GM19240 (cell line): ENCODE results near the gene ORAI3.
"Not testable (repeated sequence)": the region's sequence is repeated elsewhere in the genome, so short reads cannot be mapped to it uniquely, and the experiment has no call there.

ENCODE experiments used
- DNase-seq: peaks from one replicate; pipeline ENCODE4 v3.0.0; 2011; ENCODE audit warnings: low spot score; ENCODE audit not compliant: insufficient read length

The ORAI3 gene

DNA sequence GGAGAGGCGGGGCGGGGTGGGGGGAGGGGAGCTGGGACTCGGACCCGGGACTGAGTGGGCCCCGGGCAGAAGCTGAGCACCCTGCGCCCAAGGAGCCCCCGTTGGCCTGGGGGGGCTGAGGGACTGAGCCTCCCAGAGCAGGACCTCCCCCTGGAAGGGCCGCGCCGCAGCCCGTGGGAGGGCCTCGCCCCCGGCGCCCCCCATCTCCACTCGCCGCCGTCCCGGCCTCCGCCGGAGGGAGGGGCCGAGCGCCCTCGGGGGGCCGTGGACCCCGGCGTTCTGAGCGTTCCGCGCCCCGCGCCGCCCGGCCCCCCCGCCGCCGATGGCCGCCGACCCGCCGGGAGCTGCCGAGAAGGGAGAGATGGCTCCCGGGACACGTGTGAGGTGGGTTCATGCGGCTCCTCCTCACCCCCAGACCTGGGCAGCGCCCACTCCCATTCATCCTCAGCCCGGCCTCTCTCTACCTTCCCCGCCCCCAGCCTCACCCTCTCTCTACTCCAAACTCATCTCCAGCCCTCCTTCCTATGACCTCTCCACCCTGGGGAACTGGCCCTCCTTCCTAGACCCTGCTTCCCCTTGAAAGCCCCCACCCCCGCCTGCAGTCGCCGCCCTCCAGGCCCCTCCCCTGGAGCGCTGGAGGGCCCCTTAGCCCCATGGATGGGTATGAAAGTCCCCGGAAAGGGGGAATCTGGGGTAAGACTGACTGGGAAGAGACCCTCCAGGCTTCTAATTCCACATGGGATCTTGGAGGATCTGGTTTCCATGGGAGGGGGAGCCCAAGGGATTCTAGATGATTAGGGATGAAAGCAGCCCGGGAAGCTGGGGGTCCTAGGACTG lies 24.6 kb upstream of the ORAI3 start:
- DNase-seq, result no peak

DNA sequence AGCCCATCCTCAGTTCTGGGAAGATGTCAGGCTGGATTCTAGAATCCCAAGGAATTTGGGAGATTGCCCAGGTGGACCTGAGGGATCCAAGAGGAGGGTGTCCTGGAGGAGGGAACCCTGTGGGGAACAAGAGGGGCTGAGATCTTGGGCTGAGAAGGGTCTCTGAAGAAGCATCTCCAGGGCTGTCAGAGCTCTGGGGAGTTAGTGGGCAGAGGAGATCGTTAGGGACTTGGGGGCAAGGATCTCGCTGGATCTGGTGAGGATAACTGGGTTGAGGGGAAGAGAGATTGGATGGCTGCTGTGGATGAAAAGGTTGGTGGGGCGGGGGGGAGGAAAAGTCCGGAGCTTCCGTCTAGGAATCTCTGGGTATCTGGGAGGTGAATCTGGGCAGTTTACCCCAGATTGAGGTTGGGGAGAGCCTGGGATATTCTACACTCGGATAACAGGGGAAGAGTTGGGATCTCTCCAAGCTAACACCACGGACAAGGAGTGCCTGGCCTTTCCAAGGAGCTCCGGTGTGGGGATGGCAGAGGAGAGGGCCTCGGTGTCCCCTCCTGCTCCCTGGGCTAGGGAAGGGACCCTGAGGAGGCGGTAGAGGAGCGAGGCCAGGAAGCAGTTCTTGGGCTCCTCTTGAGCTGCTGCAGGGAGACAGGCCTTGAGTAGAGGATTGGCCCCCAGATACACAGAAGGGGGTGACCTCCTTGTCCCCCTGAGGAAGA lies 23.8 kb upstream of the ORAI3 start:
- DNase-seq, result no peak

DNA sequence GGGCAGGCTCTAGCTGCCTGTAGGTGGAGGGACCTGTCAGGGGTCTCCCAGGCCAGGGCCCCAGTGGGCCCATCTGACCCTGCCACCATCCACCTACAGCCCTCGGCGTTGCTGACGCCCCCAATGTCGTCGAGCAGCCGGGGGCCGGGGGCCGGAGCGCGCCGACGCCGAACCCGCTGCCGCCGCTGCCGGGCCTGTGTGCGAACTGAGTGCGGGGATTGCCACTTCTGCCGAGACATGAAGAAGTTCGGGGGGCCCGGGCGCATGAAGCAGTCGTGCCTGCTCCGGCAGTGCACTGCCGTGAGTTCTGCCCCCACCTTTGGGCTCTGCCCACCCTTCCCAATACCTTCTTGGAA lies 23.3 kb upstream of the ORAI3 start:
- DNase-seq, result no peak

DNA sequence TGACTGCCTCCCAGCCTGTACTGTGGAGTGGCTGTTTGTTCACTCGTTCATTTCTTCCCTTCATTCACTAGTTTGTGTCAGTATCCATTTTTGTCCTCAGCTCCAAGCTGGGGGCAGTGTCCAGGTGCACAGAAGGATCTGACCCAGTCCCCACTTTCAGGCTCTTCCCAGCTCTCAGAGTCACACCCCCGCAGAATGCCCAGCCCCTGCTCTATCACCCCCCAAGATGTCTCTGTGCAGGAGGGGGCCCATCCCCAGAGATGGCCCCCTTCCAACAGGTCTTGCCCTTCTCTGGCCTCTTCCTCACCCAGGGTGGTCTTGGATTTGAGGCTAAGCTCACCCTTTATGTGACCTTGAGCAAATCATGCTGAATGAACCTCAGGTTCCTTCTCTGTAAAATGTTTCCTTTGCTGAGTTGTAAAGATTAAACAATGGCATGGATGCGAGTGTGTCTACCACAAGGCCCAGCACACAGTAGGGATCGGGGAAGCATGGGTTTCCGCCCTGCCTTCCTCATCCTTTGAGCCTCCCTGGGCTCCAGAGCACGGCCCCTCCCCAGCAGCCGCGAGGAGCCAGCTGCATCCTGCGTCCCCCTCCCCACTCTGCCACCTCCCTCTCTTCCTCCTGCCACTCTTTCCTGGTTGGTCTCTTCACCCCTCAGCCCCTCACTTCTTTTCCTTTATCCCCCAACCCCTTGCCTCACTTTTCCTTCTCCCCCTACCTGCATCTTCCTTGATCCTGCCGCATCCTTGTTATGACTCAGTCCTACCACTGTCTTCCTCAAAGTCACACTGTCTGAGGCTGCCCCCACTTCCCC lies 22.7 kb upstream of the ORAI3 start:
- no peak for DNase-seq

DNA sequence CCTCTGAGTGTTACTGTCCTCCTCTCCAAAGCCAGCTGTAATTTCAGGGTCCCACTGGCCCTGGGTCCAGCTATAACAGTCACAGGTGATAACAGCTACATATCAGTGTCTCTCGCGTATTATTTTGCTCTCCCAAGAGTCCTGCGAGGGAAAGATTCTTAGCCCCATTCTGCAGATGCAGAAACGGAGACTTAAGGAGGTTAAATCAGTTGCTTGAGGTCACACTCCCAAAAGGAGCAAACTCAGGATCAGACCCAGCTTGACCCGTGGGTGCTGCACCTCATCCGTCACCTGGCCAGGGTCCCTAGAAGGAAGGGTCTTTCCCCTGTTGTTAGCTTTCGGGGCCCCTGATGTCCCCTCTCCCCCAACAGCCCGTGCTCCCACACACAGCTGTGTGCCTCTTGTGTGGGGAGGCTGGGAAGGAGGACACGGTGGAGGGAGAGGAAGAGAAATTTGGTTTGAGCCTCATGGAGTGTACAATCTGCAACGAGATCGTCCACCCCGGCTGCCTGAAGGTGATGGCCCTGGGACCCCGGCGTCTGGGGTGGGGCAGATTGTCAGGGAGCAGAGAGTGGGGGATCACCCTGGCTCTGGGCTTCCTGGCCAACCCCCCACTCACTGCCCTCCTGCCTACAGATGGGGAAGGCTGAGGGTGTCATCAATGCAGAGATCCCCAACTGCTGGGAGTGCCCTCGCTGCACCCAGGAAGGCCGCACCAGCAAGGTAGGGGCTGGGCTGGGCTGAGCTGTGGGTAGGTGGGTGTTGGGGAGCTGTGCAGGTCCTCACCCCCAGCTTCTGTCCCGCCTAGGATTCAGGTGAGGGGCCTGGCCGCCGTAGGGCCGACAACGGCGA lies 21.7 kb upstream of the ORAI3 start:
- DNase-seq, result no peak

DNA sequence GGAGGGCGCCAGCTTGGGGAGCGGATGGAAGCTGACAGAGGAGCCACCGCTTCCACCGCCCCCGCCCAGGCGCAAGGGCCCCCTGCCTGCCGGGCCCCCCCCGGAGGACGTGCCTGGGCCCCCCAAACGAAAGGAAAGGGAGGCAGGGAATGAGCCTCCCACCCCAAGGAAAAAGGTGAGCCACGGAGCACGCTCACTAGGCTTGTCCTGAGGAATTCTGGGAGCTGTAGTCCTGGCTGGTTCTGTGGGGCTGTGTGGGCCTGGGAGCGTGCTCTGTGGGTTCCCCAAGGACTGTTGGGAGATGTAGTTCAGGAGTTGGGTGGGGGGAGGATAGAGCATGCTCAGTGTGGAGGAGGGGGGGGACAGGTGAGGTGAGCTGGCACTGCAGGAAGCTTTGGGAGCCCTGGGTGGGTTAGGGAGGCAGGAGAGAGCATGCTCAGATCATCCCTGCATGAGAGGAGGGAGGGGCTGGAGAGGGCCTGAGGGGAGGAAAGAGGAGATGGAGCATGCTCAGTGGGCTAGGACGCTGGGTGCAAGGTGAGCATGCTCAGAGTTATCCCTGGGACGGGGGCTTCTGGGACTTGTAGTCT lies 21.0 kb upstream of the ORAI3 start:
- no peak for DNase-seq

DNA sequence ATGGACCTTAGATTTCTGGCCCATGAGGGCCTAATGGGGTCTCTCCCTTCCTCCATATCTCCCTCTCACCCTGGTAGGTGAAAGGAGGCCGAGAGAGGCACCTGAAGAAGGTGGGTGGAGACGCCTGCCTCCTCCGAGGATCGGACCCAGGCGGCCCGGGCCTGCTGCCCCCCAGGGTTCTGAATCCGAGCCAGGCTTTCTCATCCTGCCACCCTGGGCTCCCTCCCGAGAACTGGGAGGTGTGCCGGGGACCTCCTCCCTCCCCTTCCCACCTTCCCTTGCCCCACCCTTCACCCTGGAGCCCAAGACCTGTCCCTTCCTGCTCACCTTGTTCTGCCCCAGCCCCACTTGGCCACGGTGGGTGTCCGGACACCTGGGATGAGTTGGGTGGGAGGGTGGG lies 20.5 kb upstream of the ORAI3 start:
- DNase-seq, result no peak

DNA sequence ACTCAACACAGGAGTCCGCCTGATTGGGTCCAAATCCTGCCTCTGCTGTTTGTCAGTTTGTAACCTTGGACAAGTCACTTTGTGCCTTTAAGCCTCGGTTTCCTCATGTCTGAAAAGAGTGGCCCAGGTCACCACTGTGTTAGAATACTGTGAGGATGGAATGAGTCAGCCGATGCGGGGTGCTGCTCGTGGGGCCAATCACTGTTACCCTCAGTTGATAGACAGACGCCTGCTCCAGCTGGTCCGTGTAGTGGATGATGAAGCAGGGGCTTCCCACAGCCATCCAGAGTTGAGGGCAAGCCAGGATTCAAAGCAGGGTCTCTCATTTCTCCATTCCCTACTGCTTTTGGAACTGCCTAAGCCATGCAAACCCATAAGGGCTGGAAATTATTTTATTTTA lies 19.7 kb upstream of the ORAI3 start:
- no peak for DNase-seq

DNA sequence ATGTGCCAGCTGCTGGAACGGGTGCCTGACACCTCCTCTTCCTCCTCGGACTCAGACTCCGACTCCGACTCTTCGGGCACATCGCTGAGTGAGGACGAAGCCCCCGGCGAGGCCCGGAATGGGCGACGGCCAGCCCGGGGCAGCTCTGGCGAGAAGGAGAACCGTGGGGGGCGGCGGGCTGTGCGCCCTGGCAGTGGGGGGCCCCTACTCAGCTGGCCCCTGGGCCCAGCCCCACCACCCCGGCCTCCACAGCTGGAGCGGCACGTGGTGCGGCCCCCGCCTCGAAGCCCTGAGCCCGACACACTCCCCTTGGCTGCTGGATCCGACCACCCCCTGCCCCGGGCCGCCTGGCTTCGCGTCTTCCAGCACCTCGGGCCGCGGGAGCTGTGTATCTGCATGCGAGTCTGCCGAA lies 18.7 kb upstream of the ORAI3 start:
- DNase-seq, result no peak

DNA sequence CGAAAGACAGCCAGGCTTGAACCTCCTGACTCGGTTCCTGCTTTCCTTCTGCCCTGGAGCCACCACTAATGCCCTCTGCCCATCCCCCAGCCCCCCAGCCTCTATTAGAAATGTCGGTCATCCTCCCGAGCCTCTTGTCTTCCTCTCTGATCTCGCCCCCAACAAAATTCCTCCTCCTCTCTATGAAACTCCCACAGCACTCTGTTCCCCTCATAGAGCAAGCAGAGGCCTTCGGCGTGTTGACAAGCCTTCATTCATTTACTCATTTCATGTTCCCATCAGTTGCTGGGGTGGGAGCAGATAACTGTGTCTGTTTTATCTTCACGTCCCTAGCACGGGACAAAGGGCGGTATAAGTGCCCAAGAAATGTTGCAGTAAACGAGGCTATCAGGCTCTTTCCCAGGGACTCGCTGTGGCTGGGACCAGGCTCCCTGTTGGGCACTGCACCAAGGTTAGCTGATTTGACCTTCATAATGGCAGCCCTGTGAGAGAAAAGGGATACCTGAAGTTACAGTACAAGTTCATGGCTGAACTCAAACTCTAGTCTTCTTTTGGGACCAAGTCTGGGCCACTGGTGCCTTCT lies 17.7 kb upstream of the ORAI3 start:
- no peak for DNase-seq

DNA sequence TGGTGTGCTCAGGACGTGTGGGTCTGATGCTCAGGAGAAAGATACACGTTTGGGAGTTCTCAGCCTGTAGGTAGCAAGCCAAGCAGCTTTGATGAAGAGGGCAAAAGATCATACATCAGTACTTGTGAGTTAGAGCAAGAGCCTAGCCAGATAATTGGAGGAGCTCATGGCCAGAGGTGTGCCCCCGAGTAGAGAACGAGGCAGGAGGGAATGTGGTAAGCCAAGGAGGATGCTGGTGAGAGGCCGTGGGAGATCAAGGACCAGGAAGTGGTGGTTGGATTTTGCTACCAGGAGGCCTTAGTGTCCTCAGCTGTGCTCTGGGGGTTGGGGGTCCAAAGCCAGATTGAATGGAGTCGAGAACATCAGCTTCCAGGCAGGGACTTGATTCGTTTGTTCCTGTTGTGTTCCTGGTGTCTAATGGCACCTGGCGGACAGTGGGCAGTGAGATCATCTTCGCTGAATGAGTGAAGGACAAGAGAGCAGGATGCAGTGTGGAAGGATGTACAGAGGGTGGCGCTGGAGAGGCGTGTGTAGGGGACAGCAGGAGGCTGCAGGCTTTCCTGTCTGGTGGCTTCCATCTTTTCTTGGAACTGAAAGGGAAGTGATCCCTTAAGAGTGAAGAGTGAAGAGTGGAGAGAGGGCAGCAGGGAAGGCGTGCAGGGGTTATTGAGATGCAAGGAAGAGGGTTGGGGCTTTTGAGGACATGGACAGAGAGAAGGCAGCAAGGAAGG lies 13.9 kb upstream of the ORAI3 start:
- DNase-seq, result no peak

DNA sequence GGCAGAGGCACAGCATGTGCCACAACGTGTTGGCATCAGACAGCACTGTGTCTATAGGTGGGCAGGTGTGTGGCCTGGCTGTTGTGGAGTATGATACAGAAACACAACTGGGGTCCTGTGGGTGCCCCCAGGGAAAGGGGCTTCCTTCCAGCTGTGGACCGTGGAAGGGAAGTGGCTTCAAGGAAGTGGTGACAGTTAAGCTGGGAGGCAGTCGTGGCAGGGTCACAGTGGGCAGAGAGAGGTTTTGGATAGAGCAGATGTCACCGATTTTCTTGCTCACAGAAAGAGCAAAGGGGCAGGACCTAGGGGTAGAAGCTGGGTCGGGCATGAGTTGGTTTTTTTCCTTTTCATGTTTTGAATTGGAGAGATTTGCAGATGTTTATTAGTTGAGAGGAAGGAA lies 11.2 kb upstream of the ORAI3 start:
- DNase-seq, result no peak

DNA sequence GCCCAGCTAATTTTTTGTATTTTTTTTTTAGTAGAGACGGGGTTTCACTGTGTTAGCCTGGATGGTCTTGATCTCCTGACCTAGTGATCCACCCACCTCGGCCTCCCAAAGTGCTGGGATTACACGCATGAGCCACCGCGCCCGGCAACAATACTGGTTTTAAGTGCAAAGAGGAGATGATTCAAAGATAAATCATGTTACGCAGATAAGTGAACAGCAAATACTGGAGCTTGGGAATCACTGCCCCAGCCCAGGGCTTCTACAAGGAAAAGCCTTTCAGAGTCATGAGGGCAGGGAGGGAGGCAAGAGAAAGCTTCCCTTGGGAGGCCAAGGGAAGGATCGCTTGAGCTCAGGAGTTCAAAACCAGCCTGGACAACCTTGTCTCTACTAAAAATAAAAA lies 9.3 kb upstream of the ORAI3 start:
- not testable (repeated sequence) for DNase-seq

DNA sequence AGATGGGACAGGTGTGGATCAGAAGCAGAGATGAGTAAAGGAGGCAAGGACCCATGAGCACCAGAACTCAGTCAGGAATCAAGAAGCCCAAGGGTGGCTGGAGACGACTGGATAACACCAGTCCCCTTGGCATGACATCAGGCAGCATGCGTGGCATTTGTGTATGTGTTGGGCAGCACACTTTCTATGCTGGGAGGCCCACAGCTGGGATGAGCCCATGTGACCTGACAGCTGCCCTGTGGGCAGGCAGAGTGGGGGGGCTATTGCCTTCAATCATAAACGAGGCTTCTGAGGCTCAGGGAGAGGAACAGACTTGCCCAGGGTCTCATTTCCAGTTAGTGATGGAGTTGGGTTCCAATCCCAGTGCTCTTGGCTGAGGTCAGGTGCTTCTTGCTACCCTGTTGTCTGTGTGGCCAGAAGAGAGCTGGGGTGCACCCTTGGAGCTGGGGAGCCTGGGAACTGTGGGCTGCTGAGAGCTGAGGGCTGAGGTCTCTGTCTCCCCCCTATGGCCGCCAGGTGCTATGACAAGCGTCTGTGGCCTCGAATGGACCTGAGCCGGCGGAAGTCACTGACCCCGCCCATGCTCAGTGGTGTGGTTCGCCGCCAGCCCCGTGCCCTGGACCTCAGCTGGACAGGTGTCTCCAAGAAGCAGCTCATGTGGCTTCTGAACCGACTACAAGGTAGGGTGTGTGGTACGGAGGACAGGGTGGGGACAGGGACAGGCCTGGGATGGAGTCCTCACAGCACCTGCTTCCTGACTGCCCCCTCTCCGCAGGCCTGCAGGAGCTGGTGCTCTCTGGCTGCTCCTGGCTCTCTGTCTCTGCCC lies 7.1 kb upstream of the ORAI3 start:
- DNase-seq, result peak; percentile 95

DNA sequence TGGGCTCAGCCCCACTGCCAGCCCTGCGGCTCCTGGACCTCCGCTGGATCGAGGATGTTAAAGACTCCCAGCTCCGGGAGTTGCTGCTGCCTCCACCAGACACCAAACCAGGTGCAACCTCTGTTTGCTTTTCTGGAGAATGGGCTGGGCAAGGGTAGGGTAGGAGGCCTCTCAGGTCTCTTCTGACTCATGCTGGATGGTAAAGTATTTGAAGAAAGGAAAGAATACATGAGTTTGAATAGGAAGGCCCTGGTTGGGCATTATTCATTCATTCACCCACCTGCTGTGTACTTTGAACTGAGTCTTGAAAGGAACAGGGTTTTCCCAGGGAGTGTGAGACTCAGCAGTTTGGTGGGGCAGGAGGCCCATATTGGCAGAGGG lies 6.5 kb upstream of the ORAI3 start:
- DNase-seq, result no peak

DNA sequence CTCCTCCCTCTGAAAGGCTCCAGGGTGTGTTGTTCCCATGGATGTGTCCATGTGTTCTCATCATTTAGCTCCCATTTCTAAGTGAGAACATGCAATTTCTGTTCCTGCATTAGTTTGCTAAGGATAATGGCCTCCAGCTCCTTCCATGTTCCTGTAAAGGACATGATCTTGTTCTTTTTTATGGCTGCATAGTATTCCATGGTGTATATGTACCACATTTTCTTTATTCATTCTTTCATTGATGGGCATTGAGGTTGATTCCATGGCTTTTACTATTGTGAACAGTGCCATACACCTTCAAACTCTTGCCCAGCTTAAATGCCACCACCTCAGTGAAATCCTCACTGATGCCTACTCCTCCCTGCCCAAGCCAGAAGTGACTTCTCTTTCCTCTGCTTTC lies 4.5 kb upstream of the ORAI3 start:
- DNase-seq, result no peak

DNA sequence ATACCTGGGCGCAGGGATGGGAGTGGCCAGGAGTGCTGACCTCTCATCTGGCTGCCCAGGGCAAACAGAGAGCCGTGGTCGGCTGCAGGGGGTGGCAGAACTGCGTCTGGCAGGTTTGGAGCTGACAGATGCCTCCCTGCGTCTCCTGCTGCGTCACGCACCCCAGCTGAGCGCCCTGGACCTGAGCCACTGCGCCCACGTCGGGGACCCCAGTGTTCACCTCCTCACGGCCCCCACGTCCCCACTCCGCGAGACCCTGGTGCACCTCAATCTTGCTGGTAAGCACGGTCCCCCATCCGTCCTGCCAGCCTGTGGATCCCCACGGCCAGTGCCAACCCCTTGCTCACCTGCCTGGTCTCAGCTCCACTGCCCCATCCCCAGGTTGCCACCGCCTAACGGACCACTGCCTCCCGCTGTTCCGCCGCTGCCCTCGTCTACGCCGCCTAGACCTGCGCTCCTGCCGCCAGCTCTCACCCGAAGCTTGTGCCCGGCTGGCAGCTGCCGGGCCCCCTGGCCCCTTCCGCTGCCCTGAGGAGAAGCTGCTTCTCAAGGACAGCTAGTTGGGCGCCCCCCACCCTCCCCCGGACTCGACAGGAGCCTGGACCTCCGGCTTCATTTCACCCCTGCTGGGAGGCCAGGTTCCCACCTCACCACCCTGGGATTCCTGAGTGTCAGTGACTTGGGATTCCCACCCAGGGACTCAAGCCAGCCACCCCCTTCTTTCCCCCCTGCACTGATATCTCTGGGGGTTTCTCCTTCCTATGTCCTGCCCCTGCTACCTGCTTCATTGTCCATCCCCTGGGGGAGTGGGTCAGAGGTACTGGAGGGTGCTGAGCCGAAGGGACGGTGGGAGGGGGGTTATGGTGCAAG lies 2.0 kb upstream of the ORAI3 start:
- DNase-seq, result no peak

DNA sequence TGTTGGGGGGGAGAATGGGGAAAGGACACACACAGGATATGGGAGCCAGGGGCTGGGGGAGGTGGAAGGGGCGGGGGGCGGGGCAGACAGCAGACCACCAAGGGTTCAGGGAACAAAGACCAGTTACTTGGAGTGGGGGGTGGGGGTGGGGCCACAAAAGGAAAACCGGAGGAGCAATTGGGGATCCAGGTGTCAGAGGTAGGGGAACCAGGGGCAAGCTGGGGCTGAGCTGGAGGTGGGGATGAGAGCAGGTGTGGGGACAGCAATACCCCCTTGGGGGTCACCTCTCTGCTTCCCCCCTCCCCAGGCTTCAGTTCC lies 1.4 kb upstream of the ORAI3 start:
- DNase-seq, result no peak
